Osteoblast (primary cell): ENCODE data around the gene HAO2. TPM values are rescaled to one million over a fixed set of nuclear protein-coding genes. Genes with fewer than 3 reads are reported as not detected.

Experiments used
- DNase-seq: peaks from one replicate; pipeline ENCODE4 v3.0.0; 2011; ENCODE audit warnings: low spot score, mixed read lengths; ENCODE audit not compliant: insufficient read length; ENCODE audit errors: missing footprints
- H2AFZ ChIP-seq: 2 replicates; pipeline ENCODE4 v1.6.0; 2011; ENCODE audit warnings: mild to moderate bottlenecking, low read length
- H3K27ac ChIP-seq: 2 replicates; pipeline ENCODE4 v1.5.1; 2011; ENCODE audit warnings: mild to moderate bottlenecking, low read depth, low read length, moderate library complexity
- H3K27me3 ChIP-seq: 2 replicates; pipeline ENCODE4 v1.6.0; 2012; ENCODE audit warnings: mild to moderate bottlenecking, control low read depth, inconsistent platforms, low read length, moderate library complexity; ENCODE audit not compliant: insufficient read depth
- H3K36me3 ChIP-seq: 2 replicates; pipeline ENCODE4 v1.5.1; 2011; ENCODE audit warnings: mild to moderate bottlenecking, low read length, control low read depth, moderate library complexity; ENCODE audit not compliant: insufficient read depth
- H3K4me1 ChIP-seq: 2 replicates; pipeline ENCODE4 v1.5.1; 2011; ENCODE audit warnings: mild to moderate bottlenecking, low read length, control low read depth, moderate library complexity; ENCODE audit not compliant: insufficient read depth
- H3K4me2 ChIP-seq: 2 replicates; pipeline ENCODE4 v1.6.0; 2011; ENCODE audit warnings: mild to moderate bottlenecking, low read length; ENCODE audit not compliant: insufficient read depth
- H3K4me3 ChIP-seq: fragments of 200-600 bp; sonication (generic); 3 replicates; pipeline ENCODE4 v1.5.1; 2012; ENCODE audit warnings: mild to moderate bottlenecking, low read length, inconsistent platforms; ENCODE audit not compliant: insufficient read depth
- H3K79me2 ChIP-seq: 2 replicates; pipeline ENCODE4 v1.6.0; 2012; ENCODE audit warnings: mild to moderate bottlenecking, low read length, control low read depth, inconsistent platforms; ENCODE audit not compliant: insufficient read depth
- H3K9me3 ChIP-seq: 2 replicates; pipeline ENCODE4 v1.5.1; 2011; ENCODE audit warnings: low read depth, low read length, control low read depth
- H4K20me1 ChIP-seq: 2 replicates; pipeline ENCODE4 v1.6.0; 2012; ENCODE audit warnings: mild to moderate bottlenecking, low read length, control low read depth; ENCODE audit not compliant: insufficient read depth
- CTCF ChIP-seq: IDR thresholded peaks from 2 replicates; pipeline ENCODE4 v1.5.1; 2011; ENCODE audit warnings: mild to moderate bottlenecking, low read depth, low read length, moderate library complexity; ENCODE audit errors: extremely low read depth
- total RNA-seq: library from RNA; depleted of rRNA; stranded (reverse); fragments of >200 nt; gene quantifications from 2 replicates; pipeline ENCODE4 v1.2.3, GENCODE V29; 2012

HAO2 gene
- total RNA-seq, 1 donor: not detected

GRCh38 chr1:119428991-119429390, 60.4 kb downstream of the HAO2 start:
- H3K4me3 ChIP-seq: no peak overlapping the region
- H3K4me2 ChIP-seq: no peak overlapping the region
- H3K27ac ChIP-seq: no peak overlapping the region
- no peaks in the 10 kb centered on the region for H3K36me3 ChIP-seq
- H4K20me1 ChIP-seq: no peaks in the 10 kb centered on the region
- DNase-seq: no peak
- H3K4me1 ChIP-seq: no peaks in the 10 kb centered on the region
- peaks cover 15% of the 10 kb centered on the region for H3K27me3 ChIP-seq
- no peaks in the 10 kb centered on the region for H3K9me3 ChIP-seq
- no peaks in the 10 kb centered on the region for H3K79me2 ChIP-seq
- H2AFZ ChIP-seq: no peak overlapping the region
- no peak for TF ChIP-seq CTCF

GRCh38 chr1:119429687-119430086, 61.1 kb downstream of the HAO2 start:
- Histone ChIP-seq H3K36me3 (no peaks in the 10 kb centered on the region), H3K4me2 (no peak overlapping the region), H3K4me3 (no peak overlapping the region), H3K27me3 (peaks cover 15% of the 10 kb centered on the region), H3K27ac (no peak overlapping the region), H2AFZ (no peak overlapping the region), H4K20me1 (no peaks in the 10 kb centered on the region), H3K4me1 (no peaks in the 10 kb centered on the region), H3K79me2 (no peaks in the 10 kb centered on the region), H3K9me3 (no peaks in the 10 kb centered on the region)
- no peak for TF ChIP-seq CTCF
- DNase-seq: no peak

GRCh38 chr1:119430486-119430885, 61.9 kb downstream of the HAO2 start:
- Histone ChIP-seq H3K9me3 (no peaks in the 10 kb centered on the region), H3K27me3 (peaks cover 15% of the 10 kb centered on the region), H3K4me3 (no peak overlapping the region), H3K27ac (no peak overlapping the region), H3K4me1 (no peaks in the 10 kb centered on the region), H3K36me3 (no peaks in the 10 kb centered on the region), H3K4me2 (no peak overlapping the region), H4K20me1 (no peaks in the 10 kb centered on the region), H3K79me2 (no peaks in the 10 kb centered on the region), H2AFZ (no peak overlapping the region)
- DNase-seq: no peak
- TF ChIP-seq CTCF: no peak

GRCh38 chr1:119431836-119432235, 63.3 kb downstream of the HAO2 start:
- Histone ChIP-seq H3K4me2 (no peak overlapping the region), H3K27ac (no peak overlapping the region), H2AFZ (no peak overlapping the region), H3K4me3 (no peak overlapping the region), H3K36me3 (no peaks in the 10 kb centered on the region), H4K20me1 (no peaks in the 10 kb centered on the region), H3K79me2 (no peaks in the 10 kb centered on the region), H3K27me3 (peaks cover 15% of the 10 kb centered on the region), H3K4me1 (no peaks in the 10 kb centered on the region), H3K9me3 (no peaks in the 10 kb centered on the region)
- no peak for DNase-seq
- TF ChIP-seq CTCF: no peak
